Urinary bladder (tissue), 4 donors: ENCODE data around the gene PERP. TPM values are rescaled to one million over a fixed set of nuclear protein-coding genes. Genes with fewer than 3 reads are reported as not detected.

Experiments used
- DNase-seq: peaks from one replicate; pipeline ENCODE4 v3.0.0-alpha.2; 2015; ENCODE audit errors: extremely low spot score
- H3K27ac ChIP-seq: one replicate; pipeline ENCODE4 v1.5.1; 2013; ENCODE audit warnings: low read depth, mild to moderate bottlenecking, moderate library complexity
- H3K36me3 ChIP-seq: one replicate; pipeline ENCODE4 v1.6.1; 2013; ENCODE audit warnings: mild to moderate bottlenecking, moderate library complexity; ENCODE audit not compliant: insufficient read depth
- H3K4me1 ChIP-seq: one replicate; pipeline ENCODE4 v1.6.1; 2013; ENCODE audit warnings: mild to moderate bottlenecking, moderate library complexity; ENCODE audit not compliant: insufficient read depth
- H3K4me3 ChIP-seq: one replicate; pipeline ENCODE4 v1.5.1; 2013; ENCODE audit warnings: low read depth, low read length
- WGBS: extraction: QIAGEN DNeasy Blood & Tissue Kit; methylation state at CpG from one replicate; pipeline ENCODE4 v1.1.7; 2013; 5-methylcytosine and 5-hydroxymethylcytosine counted together
- polyA plus RNA-seq: library from polyadenylated mRNA; stranded (reverse); fragments of 200-250 nt; gene quantifications from one replicate; pipeline ENCODE4 v1.2.3, GENCODE V29; 2013
- total RNA-seq: library from RNA; depleted of rRNA; stranded (reverse); fragments of >200 nt; gene quantifications from one replicate; pipeline ENCODE4 v1.2.3, GENCODE V29; 2014
- donor health status: healthy with polysubstance abuse.
- donor health status: healthy.

The PERP gene
- total and polyA plus RNA-seq, 2 donors, result 27.6 to 28.8 TPM

- 40% methylated on average over 1 of the region's 1 CpG for WGBS
- no peak for DNase-seq
- H3K4me1 ChIP-seq, result no peaks in the 10 kb centered on the region
- H3K4me3 ChIP-seq, result no peak overlapping the region
- no peaks in the 10 kb centered on the region for H3K36me3 ChIP-seq
- H3K27ac ChIP-seq, result no peak overlapping the region
Measured at GRCh38 chr6:138054982-138055381, 52.2 kb downstream of the PERP start.

- Histone ChIP-seq H3K27ac (no peak overlapping the region), H3K4me3 (no peak overlapping the region), H3K4me1 (no peaks in the 10 kb centered on the region), H3K36me3 (no peaks in the 10 kb centered on the region)
- WGBS, result 92% methylated on average over 3 of the region's 3 CpGs
- no peak for DNase-seq
Measured at GRCh38 chr6:138052783-138053182, 54.4 kb downstream of the PERP start.

- Histone ChIP-seq H3K4me1 (no peaks in the 10 kb centered on the region), H3K36me3 (no peaks in the 10 kb centered on the region), H3K27ac (no peak overlapping the region), H3K4me3 (no peak overlapping the region)
- 63% methylated on average over 1 of the region's 1 CpG for WGBS
- DNase-seq, result no peak
Measured at GRCh38 chr6:138044972-138045371, 62.2 kb downstream of the PERP start.

- Histone ChIP-seq H3K4me1 (no peaks in the 10 kb centered on the region), H3K4me3 (no peak overlapping the region), H3K27ac (no peak overlapping the region), H3K36me3 (no peaks in the 10 kb centered on the region)
- WGBS, result 80% methylated on average over 4 of the region's 4 CpGs
- no peak for DNase-seq
Measured at GRCh38 chr6:138044458-138044857, 62.8 kb downstream of the PERP start.

Other genes starting within 250 kb of the PERP start
- gene TNFAIP3, start 240.2 kb downstream of the PERP start, total RNA-seq, result 17.0 TPM
- 25.3 TPM for gene TNFAIP3, start 240.2 kb downstream of the PERP start, polyA plus RNA-seq
- gene ARFGEF3, start 54.5 kb upstream of the PERP start, total RNA-seq, result 9.6 TPM
- gene ARFGEF3, start 54.5 kb upstream of the PERP start, polyA plus RNA-seq, result 1.3 TPM
- not detected for gene PBOV1, start 111.1 kb upstream of the PERP start, total RNA-seq
- not detected for gene PBOV1, start 111.1 kb upstream of the PERP start, polyA plus RNA-seq